ENCODE measurements around the gene MIPEP.

GRCh38 chr13:23847497-23847896, 41.7 kb downstream of the MIPEP start:
- TF ChIP-seq POLR2AphosphoS5 (IDR thresholded peaks at IDR 0.05) (no peak), POLR2A (IDR thresholded peaks at IDR 0.05) (no peak), CTCF (IDR thresholded peaks at IDR 0.05) (no peak)

Data from breast epithelium (tissue), 3 donors.